Rectal smooth muscle tissue (tissue), 1 donor: ENCODE measurements around the gene THRSP.
A peak's percentile ranks its signal among the peaks of the same experiment; 100 is the strongest.
"Not testable (repeated sequence)": the region's sequence is repeated elsewhere in the genome, so short reads cannot be mapped to it uniquely, and the experiment has no call there.

Experiments
- H3K27ac ChIP-seq: one replicate; pipeline ENCODE4 v1.7.0; 2013; ENCODE audit warnings: low read depth, low read length, inconsistent platforms
- H3K27me3 ChIP-seq: one replicate; pipeline ENCODE4 v1.7.0; 2013; ENCODE audit warnings: low read length; ENCODE audit not compliant: control insufficient read depth, insufficient read depth
- H3K36me3 ChIP-seq: one replicate; pipeline ENCODE4 v1.7.0; 2013; ENCODE audit warnings: low read length; ENCODE audit not compliant: control insufficient read depth, insufficient read depth
- H3K4me1 ChIP-seq: one replicate; pipeline ENCODE4 v1.7.0; 2013; ENCODE audit warnings: low read length; ENCODE audit not compliant: control insufficient read depth, insufficient read depth
- H3K4me3 ChIP-seq: one replicate; pipeline ENCODE4 v1.7.0; 2013; ENCODE audit warnings: low read length
- H3K9ac ChIP-seq: one replicate; pipeline ENCODE4 v1.7.0; 2013; ENCODE audit warnings: low read length

THRSP gene

GRCh38 chr11:78040691-78041379 is 22.8 kb upstream of the THRSP start:
- Histone ChIP-seq H3K4me1 (peaks cover 8% of the 10 kb centered on the region), H3K4me3 (no peak overlapping the region), H3K27ac (no peak overlapping the region), H3K9ac (no peak overlapping the region), H3K27me3 (no peaks in the 10 kb centered on the region), H3K36me3 (no peaks in the 10 kb centered on the region)

DNA sequence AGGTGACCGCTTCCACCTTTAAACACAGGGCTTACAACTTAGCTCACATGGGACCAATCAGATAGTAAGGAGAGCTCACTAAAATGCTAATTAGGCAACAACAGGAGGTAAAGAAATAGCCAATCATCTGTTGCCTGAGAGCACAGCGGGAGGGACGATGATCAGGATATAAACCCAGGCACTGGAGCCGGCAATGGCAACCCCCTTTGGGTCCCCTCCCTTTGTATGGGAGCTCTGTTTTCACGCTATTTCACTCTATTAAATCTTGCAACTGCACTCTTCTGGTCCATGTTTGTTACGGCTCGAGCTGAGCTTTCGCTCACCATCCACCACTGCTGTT is 22.3 kb upstream of the THRSP start:
- not testable (repeated sequence) for H3K27me3 ChIP-seq, H3K4me3 ChIP-seq, H3K27ac ChIP-seq, H3K36me3 ChIP-seq, H3K4me1 ChIP-seq, H3K9ac ChIP-seq

GRCh38 chr11:78041843-78042440 is 21.7 kb upstream of the THRSP start:
- H3K9ac ChIP-seq = no peak overlapping the region
- H3K27ac ChIP-seq = no peak overlapping the region
- H3K36me3 ChIP-seq = no peaks in the 10 kb centered on the region
- H3K4me3 ChIP-seq = no peak overlapping the region
- H3K27me3 ChIP-seq = no peaks in the 10 kb centered on the region
- H3K4me1 ChIP-seq = peaks cover 8% of the 10 kb centered on the region

DNA sequence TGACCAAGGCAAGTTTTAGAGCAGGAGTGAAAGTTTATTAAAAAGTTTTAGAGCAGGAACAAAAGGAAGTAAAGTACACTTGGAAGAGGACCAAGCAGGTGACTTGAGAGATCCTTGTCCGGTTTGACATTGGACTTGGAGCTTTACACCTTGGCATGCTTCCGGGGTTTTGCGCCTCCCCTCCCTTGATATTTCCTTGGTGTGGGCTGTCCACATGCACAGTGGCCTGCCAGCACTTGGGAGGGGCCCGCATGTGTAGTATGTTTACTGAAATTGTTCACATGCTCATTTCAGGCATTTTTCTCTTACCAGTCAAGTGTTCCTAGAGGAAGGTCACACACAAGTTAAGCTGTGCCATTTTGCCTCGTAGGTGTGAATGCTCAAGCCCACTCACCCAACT is 19.0 kb upstream of the THRSP start:
- Histone ChIP-seq H3K36me3 (no peaks in the 10 kb centered on the region), H3K4me1 (peaks cover 7% of the 10 kb centered on the region), H3K9ac (no peak overlapping the region), H3K4me3 (no peak overlapping the region), H3K27me3 (no peaks in the 10 kb centered on the region), H3K27ac (no peak overlapping the region)

- Histone ChIP-seq H3K36me3 (no peaks in the 10 kb centered on the region), H3K9ac (peak overlapping the region; percentile 70), H3K4me3 (peak overlapping the region; percentile 86), H3K27ac (peak overlapping the region; percentile 68), H3K4me1 (no peaks in the 10 kb centered on the region), H3K27me3 (no peaks in the 10 kb centered on the region)
Measured at GRCh38 chr11:78045851-78046485, 17.7 kb upstream of the THRSP start.

DNA sequence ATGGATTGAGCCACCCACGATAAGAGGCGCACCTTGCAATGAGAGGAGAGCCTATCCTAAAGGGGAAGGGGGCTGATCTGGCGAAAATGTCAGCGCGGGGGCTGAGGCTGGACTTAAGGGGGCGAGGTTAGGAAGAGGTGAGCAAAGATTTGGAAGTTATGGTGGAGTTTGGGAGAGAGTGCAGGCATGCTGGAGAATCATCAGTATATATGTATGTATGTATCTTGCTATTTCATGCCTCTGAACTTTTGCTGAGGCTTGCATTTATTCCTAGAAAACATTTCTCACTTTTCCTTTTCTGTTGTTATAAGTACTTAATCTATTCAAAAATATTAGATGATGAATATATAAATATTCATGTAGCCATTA is 17.2 kb upstream of the THRSP start:
- Histone ChIP-seq H3K27ac (no peak overlapping the region), H3K9ac (no peak overlapping the region), H3K36me3 (no peaks in the 10 kb centered on the region), H3K4me1 (no peaks in the 10 kb centered on the region), H3K4me3 (peak overlapping the region; percentile 24), H3K27me3 (no peaks in the 10 kb centered on the region)

- Histone ChIP-seq H3K27me3 (no peaks in the 10 kb centered on the region), H3K27ac (no peak overlapping the region), H3K4me3 (no peak overlapping the region), H3K9ac (no peak overlapping the region), H3K36me3 (no peaks in the 10 kb centered on the region), H3K4me1 (no peaks in the 10 kb centered on the region)
Measured at GRCh38 chr11:78048561-78048960, 15.1 kb upstream of the THRSP start.

- no peaks in the 10 kb centered on the region for H3K36me3 ChIP-seq
- H3K27me3 ChIP-seq = no peaks in the 10 kb centered on the region
- no peaks in the 10 kb centered on the region for H3K4me1 ChIP-seq
- H3K27ac ChIP-seq = no peak overlapping the region
- H3K9ac ChIP-seq = no peak overlapping the region
- no peak overlapping the region for H3K4me3 ChIP-seq
Measured at GRCh38 chr11:78049348-78049747, 14.3 kb upstream of the THRSP start.

DNA sequence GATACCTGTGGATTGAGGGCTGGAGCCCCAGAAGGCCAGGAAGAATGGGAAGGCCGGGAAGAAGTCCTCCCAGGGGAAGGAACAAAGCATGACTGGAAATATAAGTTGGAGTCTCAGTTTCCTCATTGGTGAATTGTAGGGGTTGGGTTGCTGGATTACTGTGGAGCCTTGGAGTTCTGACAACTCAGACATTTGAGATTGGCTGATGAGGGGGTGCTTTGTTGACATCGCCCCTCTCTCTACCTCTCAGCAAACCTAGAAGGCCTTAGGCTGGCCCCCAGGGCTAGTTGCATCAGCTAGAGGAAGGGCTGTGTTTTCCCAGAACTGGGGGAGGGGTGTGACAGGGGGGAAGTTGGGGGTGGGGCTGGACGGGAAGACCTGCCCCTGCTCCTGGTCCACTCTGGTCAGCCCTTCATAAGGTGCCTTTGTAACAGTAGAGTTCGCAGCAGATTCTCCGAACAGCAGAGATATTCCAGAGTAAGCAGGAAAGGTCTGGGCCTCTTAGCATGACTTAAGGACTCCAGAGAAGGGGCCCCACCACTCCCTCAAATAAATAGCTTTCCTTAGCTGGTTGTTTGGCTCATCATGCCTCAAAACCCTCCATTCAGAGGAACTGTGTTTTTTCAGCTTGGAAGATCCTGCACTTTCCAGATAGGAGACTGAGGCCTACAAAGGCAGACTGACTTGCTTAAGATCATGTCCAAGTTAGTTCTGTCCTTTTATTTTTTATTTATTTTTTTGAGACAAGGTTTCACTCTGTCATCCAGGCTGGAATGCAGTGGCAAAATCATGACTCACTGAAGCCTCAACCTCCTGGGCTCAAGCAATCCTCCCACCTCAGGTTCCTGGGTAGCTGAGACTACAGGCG is 12.5 kb upstream of the THRSP start:
- H3K27me3 ChIP-seq = no peaks in the 10 kb centered on the region
- H3K36me3 ChIP-seq = no peaks in the 10 kb centered on the region
- H3K9ac ChIP-seq = no peak overlapping the region
- H3K27ac ChIP-seq = no peak overlapping the region
- no peaks in the 10 kb centered on the region for H3K4me1 ChIP-seq
- no peak overlapping the region for H3K4me3 ChIP-seq

- Histone ChIP-seq H3K27me3 (no peaks in the 10 kb centered on the region), H3K27ac (no peak overlapping the region), H3K4me3 (no peak overlapping the region), H3K9ac (no peak overlapping the region), H3K36me3 (no peaks in the 10 kb centered on the region), H3K4me1 (no peaks in the 10 kb centered on the region)
Measured at GRCh38 chr11:78054971-78055370, 8.7 kb upstream of the THRSP start.

DNA sequence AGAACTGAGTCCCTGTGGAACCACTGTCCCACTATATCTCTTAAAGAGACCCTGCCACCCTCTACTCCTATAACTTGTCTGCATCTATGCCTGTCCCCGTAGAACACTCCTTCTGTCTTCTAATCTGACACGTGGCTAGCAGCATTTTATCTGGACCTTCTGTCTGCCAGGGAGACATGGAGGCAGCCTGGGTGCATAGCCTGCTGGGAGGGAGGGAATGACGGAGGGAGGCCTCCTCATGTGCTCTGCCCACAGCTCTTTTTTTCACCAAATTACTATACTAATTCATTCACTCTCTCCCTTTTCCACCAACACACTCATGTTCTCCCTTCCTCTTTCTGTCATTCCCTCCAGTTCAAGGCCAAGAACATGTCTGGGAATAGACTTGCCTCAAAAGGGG is 7.6 kb upstream of the THRSP start:
- H3K4me3 ChIP-seq = no peak overlapping the region
- no peak overlapping the region for H3K27ac ChIP-seq
- no peaks in the 10 kb centered on the region for H3K4me1 ChIP-seq
- H3K9ac ChIP-seq = no peak overlapping the region
- H3K27me3 ChIP-seq = no peaks in the 10 kb centered on the region
- H3K36me3 ChIP-seq = no peaks in the 10 kb centered on the region

DNA sequence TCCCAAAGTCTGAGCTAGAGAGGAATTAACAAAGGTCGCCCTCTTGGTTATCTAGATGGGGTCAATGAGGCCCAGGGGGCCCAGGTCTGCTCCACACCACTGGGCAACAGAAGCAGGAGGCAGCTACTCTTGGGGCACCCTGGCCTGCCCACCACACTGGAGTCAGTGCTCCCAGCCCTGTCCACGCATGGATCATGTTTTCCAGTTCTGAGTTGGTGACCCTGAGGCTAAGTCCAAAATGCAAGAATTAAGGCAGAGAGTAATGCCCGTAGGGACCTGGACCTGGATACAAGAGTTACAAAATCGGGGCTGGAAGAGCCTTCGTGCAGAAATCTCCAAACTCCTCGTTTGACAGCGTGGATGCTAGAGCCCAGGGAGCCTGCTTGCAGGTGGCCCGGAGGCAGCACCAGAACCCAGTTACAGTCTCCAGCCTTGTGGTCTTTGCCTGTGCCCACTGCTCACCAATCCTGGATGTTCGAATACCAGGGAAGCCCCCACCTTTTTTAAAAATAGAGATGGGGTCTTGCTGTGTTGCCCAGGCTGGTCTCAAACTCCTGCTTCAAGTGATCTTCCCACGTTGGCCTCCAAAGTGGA is 6.1 kb upstream of the THRSP start:
- Histone ChIP-seq H3K36me3 (no peaks in the 10 kb centered on the region), H3K27ac (no peak overlapping the region), H3K4me1 (no peaks in the 10 kb centered on the region), H3K9ac (no peak overlapping the region), H3K27me3 (no peaks in the 10 kb centered on the region), H3K4me3 (no peak overlapping the region)
